Measurements from ENCODE around the gene FAM193B. TPM values are rescaled to one million over a fixed set of nuclear protein-coding genes. Genes with fewer than 3 reads are reported as not detected.

FAM193B gene
- total and polyA plus RNA-seq, 2 of the 13 experiments (the other 11 are each of a cell fraction or from before 2014, with no cell fraction given) = 21.2 to 40.9 TPM

GRCh38 chr5:177545487-177546257, 8.7 kb downstream of the FAM193B start (continued):
- TF ChIP-seq, protein P1, sequence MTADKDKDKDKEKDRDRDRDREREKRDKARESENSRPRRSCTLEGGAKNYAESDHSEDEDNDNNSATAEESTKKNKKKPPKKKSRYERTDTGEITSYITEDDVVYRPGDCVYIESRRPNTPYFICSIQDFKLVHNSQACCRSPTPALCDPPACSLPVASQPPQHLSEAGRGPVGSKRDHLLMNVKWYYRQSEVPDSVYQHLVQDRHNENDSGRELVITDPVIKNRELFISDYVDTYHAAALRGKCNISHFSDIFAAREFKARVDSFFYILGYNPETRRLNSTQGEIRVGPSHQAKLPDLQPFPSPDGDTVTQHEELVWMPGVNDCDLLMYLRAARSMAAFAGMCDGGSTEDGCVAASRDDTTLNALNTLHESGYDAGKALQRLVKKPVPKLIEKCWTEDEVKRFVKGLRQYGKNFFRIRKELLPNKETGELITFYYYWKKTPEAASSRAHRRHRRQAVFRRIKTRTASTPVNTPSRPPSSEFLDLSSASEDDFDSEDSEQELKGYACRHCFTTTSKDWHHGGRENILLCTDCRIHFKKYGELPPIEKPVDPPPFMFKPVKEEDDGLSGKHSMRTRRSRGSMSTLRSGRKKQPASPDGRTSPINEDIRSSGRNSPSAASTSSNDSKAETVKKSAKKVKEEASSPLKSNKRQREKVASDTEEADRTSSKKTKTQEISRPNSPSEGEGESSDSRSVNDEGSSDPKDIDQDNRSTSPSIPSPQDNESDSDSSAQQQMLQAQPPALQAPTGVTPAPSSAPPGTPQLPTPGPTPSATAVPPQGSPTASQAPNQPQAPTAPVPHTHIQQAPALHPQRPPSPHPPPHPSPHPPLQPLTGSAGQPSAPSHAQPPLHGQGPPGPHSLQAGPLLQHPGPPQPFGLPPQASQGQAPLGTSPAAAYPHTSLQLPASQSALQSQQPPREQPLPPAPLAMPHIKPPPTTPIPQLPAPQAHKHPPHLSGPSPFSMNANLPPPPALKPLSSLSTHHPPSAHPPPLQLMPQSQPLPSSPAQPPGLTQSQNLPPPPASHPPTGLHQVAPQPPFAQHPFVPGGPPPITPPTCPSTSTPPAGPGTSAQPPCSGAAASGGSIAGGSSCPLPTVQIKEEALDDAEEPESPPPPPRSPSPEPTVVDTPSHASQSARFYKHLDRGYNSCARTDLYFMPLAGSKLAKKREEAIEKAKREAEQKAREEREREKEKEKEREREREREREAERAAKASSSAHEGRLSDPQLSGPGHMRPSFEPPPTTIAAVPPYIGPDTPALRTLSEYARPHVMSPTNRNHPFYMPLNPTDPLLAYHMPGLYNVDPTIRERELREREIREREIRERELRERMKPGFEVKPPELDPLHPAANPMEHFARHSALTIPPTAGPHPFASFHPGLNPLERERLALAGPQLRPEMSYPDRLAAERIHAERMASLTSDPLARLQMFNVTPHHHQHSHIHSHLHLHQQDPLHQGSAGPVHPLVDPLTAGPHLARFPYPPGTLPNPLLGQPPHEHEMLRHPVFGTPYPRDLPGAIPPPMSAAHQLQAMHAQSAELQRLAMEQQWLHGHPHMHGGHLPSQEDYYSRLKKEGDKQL (CRISPR knock-in tag; IDR thresholded peaks at IDR 0.05; ENCODE audit: low read depth) = no peak
- TF ChIP-seq MTA3 (CRISPR knock-in tag; IDR thresholded peaks at IDR 0.05) (no peak), MTF1 (CRISPR knock-in tag; IDR thresholded peaks at IDR 0.05) (no peak), RFX1 (IDR thresholded peaks at IDR 0.05) (no peak), ZNF10 (CRISPR knock-in tag; IDR thresholded peaks at IDR 0.05; ENCODE audit: borderline replicate concordance, low read depth) (no peak), ATF7 (IDR thresholded peaks at IDR 0.05) (0 out of 2 replicates have a peak, but pooled peaks have one; percentile 12), ATF7 (CRISPR knock-in tag; IDR thresholded peaks at IDR 0.05) (no peak), RFXANK (CRISPR knock-in tag; IDR thresholded peaks at IDR 0.05) (no peak), ZNF782 (CRISPR knock-in tag; IDR thresholded peaks at IDR 0.05; ENCODE audit: borderline replicate concordance) (no peak), ZNF317 (CRISPR knock-in tag; IDR thresholded peaks at IDR 0.05) (0 out of 2 replicates have a peak, but pooled peaks have one; percentile 20), CEBPB (IDR thresholded peaks at IDR 0.05; ENCODE audit: borderline replicate concordance, low read depth, low read length) (peak; percentile 81), ZNF770 (CRISPR knock-in tag; IDR thresholded peaks at IDR 0.05) (no peak), ZFP1 (CRISPR knock-in tag; IDR thresholded peaks at IDR 0.05) (no peak), PAX8 (CRISPR knock-in tag; IDR thresholded peaks at IDR 0.05; ENCODE audit: borderline replicate concordance) (no peak)
- TF ChIP-seq, protein P2, sequence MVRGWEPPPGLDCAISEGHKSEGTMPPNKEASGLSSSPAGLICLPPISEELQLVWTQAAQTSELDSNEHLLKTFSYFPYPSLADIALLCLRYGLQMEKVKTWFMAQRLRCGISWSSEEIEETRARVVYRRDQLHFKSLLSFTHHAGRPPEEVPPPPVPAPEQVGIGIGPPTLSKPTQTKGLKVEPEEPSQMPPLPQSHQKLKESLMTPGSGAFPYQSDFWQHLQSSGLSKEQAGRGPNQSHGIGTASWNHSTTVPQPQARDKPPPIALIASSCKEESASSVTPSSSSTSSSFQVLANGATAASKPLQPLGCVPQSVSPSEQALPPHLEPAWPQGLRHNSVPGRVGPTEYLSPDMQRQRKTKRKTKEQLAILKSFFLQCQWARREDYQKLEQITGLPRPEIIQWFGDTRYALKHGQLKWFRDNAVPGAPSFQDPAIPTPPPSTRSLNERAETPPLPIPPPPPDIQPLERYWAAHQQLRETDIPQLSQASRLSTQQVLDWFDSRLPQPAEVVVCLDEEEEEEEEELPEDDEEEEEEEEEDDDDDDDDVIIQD (CRISPR knock-in tag; IDR thresholded peaks at IDR 0.05; ENCODE audit: low read depth) = no peak
- TF ChIP-seq, protein P3, sequence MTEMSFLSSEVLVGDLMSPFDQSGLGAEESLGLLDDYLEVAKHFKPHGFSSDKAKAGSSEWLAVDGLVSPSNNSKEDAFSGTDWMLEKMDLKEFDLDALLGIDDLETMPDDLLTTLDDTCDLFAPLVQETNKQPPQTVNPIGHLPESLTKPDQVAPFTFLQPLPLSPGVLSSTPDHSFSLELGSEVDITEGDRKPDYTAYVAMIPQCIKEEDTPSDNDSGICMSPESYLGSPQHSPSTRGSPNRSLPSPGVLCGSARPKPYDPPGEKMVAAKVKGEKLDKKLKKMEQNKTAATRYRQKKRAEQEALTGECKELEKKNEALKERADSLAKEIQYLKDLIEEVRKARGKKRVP (CRISPR knock-in tag; IDR thresholded peaks at IDR 0.05) = peak in 1 of 2 experiments; percentile 90; a peak in 2 of 4 replicates
